ENCODE results near the gene SLC46A3.

DNA sequence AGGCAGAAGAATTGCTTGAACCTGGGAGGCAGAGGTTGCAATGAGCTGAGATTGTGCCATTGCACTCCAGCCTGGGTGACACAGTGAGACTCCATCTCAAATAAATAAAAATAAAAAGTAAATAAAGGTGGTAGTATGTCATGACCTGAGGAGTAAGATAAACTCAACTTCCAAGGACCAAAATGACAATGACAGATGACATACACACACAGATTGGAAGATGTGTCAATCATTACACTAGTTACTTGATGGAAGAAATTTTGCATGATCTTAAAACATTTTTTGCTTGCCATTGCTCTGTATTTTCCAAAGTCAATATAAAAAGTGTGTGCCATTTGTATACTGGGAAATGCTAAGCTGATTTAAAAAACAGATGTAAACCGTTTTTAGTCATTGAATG lies 4.1 kb downstream of the SLC46A3 start:
- TF ChIP-seq CTCF (conservative IDR thresholded peaks at IDR 0.05 in 1 of 2, IDR thresholded peaks at IDR 0.05 in 1 of 2; ENCODE audit: low read depth in 1 of 2, low read length in 2 of 2) (no peak), EZH2 (IDR thresholded peaks at IDR 0.05; ENCODE audit: low read length, missing control alignments) (no peak)

All from fibroblast of lung (primary cell).